ENCODE data around the gene NUP205.

DNA sequence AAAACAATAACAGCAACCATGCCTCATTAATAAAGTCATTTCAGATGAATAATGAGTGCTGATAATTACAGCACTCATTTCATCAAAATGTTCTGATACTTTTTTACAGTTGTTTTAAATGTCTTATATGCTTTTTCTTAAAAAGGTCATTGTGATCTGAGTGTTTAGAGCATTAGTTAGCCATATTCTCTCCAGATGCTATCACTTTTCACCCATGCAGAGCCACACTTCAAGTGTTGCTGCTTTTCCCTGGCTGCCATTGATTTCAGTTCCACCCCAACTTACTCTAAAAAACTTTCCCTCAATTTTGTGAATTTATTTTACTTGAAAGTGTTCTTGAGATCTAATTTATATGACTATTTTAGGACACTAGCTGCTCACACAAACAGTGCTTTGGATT is 41.8 kb downstream of the NUP205 start:
- TF ChIP-seq ZNF274 (IDR thresholded peaks at IDR 0.05; ENCODE audit: low read depth, low read length) (no peak), YY1 (IDR thresholded peaks at IDR 0.05; ENCODE audit: insufficient read depth, insufficient read length) (no peak), SUZ12 (IDR thresholded peaks at IDR 0.05; ENCODE audit: extremely low read depth, insufficient read depth, insufficient read length) (no peak)
